Putamen (tissue), 1 donor: ENCODE measurements around the gene RALGPS1.

Experiments
- DNase-seq: peaks from one replicate; pipeline ENCODE4 v3.0.0-alpha.2; 2016; ENCODE audit warnings: low spot score

RALGPS1 gene

GRCh38 chr9:126914458-126915280, at the start of gene RALGPS1:
RALGPS1 (plus strand) TSS chr9:126914782; CDS start chr9:126962290, 47,508 bp downstream.
- peak; percentile 96 for DNase-seq

- DNase-seq = no peak
Measured at GRCh38 chr9:126869368-126869767, 45.2 kb upstream of the RALGPS1 start.

GRCh38 chr9:126872516-126872915, 42.1 kb upstream of the RALGPS1 start:
- no peak for DNase-seq

GRCh38 chr9:126874546-126875314, 39.9 kb upstream of the RALGPS1 start:
- DNase-seq = no peak

- DNase-seq = no peak
Measured at GRCh38 chr9:126875756-126876510, 38.6 kb upstream of the RALGPS1 start.

- DNase-seq = no peak
Measured at GRCh38 chr9:126876531-126876930, 38.1 kb upstream of the RALGPS1 start.

GRCh38 chr9:126877418-126877817, 37.2 kb upstream of the RALGPS1 start:
- no peak for DNase-seq

- DNase-seq = no peak
Measured at GRCh38 chr9:126879288-126879687, 35.3 kb upstream of the RALGPS1 start.

- no peak for DNase-seq
Measured at GRCh38 chr9:126880226-126880946, 34.2 kb upstream of the RALGPS1 start.

GRCh38 chr9:126880947-126881332, 33.6 kb upstream of the RALGPS1 start:
- peak; percentile 80 for DNase-seq

GRCh38 chr9:126882746-126883145, 31.8 kb upstream of the RALGPS1 start:
- no peak for DNase-seq

- no peak for DNase-seq
Measured at GRCh38 chr9:126883636-126884035, 30.9 kb upstream of the RALGPS1 start.

GRCh38 chr9:126885131-126885641, 29.4 kb upstream of the RALGPS1 start:
- no peak for DNase-seq

GRCh38 chr9:126886034-126886822, 28.4 kb upstream of the RALGPS1 start:
- no peak for DNase-seq

GRCh38 chr9:126886897-126887296, 27.7 kb upstream of the RALGPS1 start:
- DNase-seq = no peak

- no peak for DNase-seq
Measured at GRCh38 chr9:126891676-126892075, 22.9 kb upstream of the RALGPS1 start.

GRCh38 chr9:126893079-126893478, 21.5 kb upstream of the RALGPS1 start:
- no peak for DNase-seq

- no peak for DNase-seq
Measured at GRCh38 chr9:126894052-126894603, 20.5 kb upstream of the RALGPS1 start.

GRCh38 chr9:126902210-126902609, 12.4 kb upstream of the RALGPS1 start:
- no peak for DNase-seq

- DNase-seq = no peak
Measured at GRCh38 chr9:126904586-126904985, 10.0 kb upstream of the RALGPS1 start.
